Ecto neural progenitor cell (in vitro differentiated cells): ENCODE results near the gene TMEM145.

Experiments
- DNase-seq: peaks from one replicate; pipeline ENCODE4 v3.0.0-alpha.2; 2018; ENCODE audit warnings: low spot score

TMEM145 gene

GRCh38 chr19:42277821-42278451 lies 35.2 kb upstream of the TMEM145 start:
- DNase-seq: no peak

- DNase-seq: no peak
Observed at GRCh38 chr19:42278452-42279154, 34.5 kb upstream of the TMEM145 start.

- DNase-seq: no peak
Observed at GRCh38 chr19:42279155-42279901, 33.8 kb upstream of the TMEM145 start.

- peak; percentile 93 for DNase-seq
Observed at GRCh38 chr19:42279902-42280814, 33.0 kb upstream of the TMEM145 start.

GRCh38 chr19:42280815-42281145 lies 32.3 kb upstream of the TMEM145 start:
- no peak for DNase-seq

- peak; percentile 74 for DNase-seq
Observed at GRCh38 chr19:42281146-42281826, 31.8 kb upstream of the TMEM145 start.

- DNase-seq: peak; percentile 56
Observed at GRCh38 chr19:42281827-42282762, 31.0 kb upstream of the TMEM145 start.

GRCh38 chr19:42282819-42283187 lies 30.3 kb upstream of the TMEM145 start:
- DNase-seq: peak; percentile 51

- DNase-seq: peak; percentile 97
Observed at GRCh38 chr19:42283188-42284065, 29.7 kb upstream of the TMEM145 start.

- no peak for DNase-seq
Observed at GRCh38 chr19:42284066-42284501, 29.0 kb upstream of the TMEM145 start.

- DNase-seq: peak; percentile 69
Observed at GRCh38 chr19:42284591-42285341, 28.3 kb upstream of the TMEM145 start.

GRCh38 chr19:42285541-42285941 lies 27.6 kb upstream of the TMEM145 start:
- no peak for DNase-seq

GRCh38 chr19:42285988-42286348 lies 27.1 kb upstream of the TMEM145 start:
- no peak for DNase-seq

GRCh38 chr19:42286349-42287016 lies 26.6 kb upstream of the TMEM145 start:
- DNase-seq: no peak

- no peak for DNase-seq
Observed at GRCh38 chr19:42287017-42287826, 25.9 kb upstream of the TMEM145 start.

GRCh38 chr19:42287827-42288107 lies 25.3 kb upstream of the TMEM145 start:
- DNase-seq: no peak

GRCh38 chr19:42288387-42288786 lies 24.7 kb upstream of the TMEM145 start:
- DNase-seq: no peak
